GM18867 (cell line): Measurements from ENCODE around the gene KLC1.

Experiments used
- ATAC-seq: cut with Tn5 transposase; IDR thresholded peaks from one replicate; pipeline ENCODE4 v1.9.1; 2021; ENCODE audit warnings: mild to moderate bottlenecking, moderate library complexity; ENCODE audit not compliant: unreplicated experiment

The KLC1 gene

GRCh38 chr14:103715052-103716000, 86.3 kb downstream of the KLC1 start, which contains the start of the genes XRCC3 and ZFYVE21:
Gene XRCC3 (minus strand): TSS chr14:103715451. CDS start chr14:103711087, 4,364 bp downstream.
Gene ZFYVE21 (plus strand): TSS chr14:103715810. CDS start chr14:103715842, 32 bp downstream.
- peak; percentile 91 for ATAC-seq

- ATAC-seq = peak; percentile 5
Observed at GRCh38 chr14:103716091-103716801, 87.2 kb downstream of the KLC1 start.

- ATAC-seq = no peak
Observed at GRCh38 chr14:103716899-103717411, 87.9 kb downstream of the KLC1 start.

- no peak for ATAC-seq
Observed at GRCh38 chr14:103718572-103718971, 89.6 kb downstream of the KLC1 start.

GRCh38 chr14:103719751-103720150, 90.7 kb downstream of the KLC1 start:
- no peak for ATAC-seq

GRCh38 chr14:103721334-103722120, 92.5 kb downstream of the KLC1 start:
- no peak for ATAC-seq

GRCh38 chr14:103723748-103724081, 94.7 kb downstream of the KLC1 start:
- ATAC-seq = no peak

GRCh38 chr14:103724116-103724515, 95.1 kb downstream of the KLC1 start:
- no peak for ATAC-seq

- no peak for ATAC-seq
Observed at GRCh38 chr14:103725001-103725682, 96.1 kb downstream of the KLC1 start.

- no peak for ATAC-seq
Observed at GRCh38 chr14:103725739-103726395, 96.9 kb downstream of the KLC1 start.

GRCh38 chr14:103726474-103726873, 97.5 kb downstream of the KLC1 start:
- no peak for ATAC-seq

GRCh38 chr14:103727313-103727980, 98.4 kb downstream of the KLC1 start:
- no peak for ATAC-seq

GRCh38 chr14:103728141-103728540, 99.1 kb downstream of the KLC1 start:
- ATAC-seq = no peak

- no peak for ATAC-seq
Observed at GRCh38 chr14:103728721-103729120, 99.7 kb downstream of the KLC1 start.

- ATAC-seq = no peak
Observed at GRCh38 chr14:103729496-103730448, 100.8 kb downstream of the KLC1 start.

GRCh38 chr14:103730490-103731035, 101.6 kb downstream of the KLC1 start:
- no peak for ATAC-seq

- ATAC-seq = no peak
Observed at GRCh38 chr14:103731481-103731880, 102.5 kb downstream of the KLC1 start.
